ENCODE measurements around the gene GLI2. TPM values are rescaled to one million over a fixed set of nuclear protein-coding genes. Genes with fewer than 3 reads are reported as not detected.
A peak's percentile ranks its signal among the peaks of the same experiment; 100 is the strongest.

The GLI2 gene
- total RNA-seq, 1 donor from 2014 or later = 11.4 TPM

DNA sequence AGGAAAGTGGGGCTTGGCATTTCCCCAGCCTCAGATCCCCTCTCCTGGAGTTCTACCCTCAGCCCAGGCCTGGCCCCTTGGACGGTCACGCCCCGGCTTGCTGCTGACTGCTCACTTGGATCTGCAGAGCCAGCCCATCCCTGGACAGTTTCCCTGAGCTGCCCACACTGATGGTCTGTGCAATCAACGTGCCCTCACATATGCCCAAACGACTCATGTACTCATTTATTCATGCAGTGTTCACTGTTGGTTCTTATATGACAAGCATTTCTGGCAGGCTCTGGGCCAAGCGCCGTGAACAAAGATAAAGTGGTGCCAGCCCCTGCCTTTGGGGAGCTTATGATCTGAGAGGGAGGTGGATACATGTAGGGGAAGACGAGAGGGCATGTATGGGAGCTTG lies 20.3 kb upstream of the GLI2 start:
- DNase-seq = no peak

DNA sequence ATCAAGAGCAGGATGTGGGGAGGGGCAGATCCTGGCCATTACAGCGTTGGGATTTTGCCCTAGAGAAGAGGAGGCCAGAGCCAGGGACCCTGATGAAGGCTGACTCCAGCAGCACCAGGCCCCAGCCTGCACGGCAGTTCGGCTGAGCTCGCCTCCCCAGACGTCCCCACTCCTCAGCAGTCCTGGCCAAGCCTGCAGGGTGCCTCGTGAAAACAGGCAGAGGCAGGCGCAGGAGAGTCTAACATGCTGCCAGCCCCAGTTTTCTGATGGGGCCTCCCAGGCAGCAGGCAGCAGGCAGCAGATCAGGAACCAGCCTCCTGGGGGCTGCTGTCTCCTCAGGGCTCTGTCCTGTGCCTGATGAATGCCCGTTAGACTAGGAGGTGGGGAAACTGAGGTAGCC lies 19.7 kb upstream of the GLI2 start:
- DNase-seq = peak; percentile 43

DNA sequence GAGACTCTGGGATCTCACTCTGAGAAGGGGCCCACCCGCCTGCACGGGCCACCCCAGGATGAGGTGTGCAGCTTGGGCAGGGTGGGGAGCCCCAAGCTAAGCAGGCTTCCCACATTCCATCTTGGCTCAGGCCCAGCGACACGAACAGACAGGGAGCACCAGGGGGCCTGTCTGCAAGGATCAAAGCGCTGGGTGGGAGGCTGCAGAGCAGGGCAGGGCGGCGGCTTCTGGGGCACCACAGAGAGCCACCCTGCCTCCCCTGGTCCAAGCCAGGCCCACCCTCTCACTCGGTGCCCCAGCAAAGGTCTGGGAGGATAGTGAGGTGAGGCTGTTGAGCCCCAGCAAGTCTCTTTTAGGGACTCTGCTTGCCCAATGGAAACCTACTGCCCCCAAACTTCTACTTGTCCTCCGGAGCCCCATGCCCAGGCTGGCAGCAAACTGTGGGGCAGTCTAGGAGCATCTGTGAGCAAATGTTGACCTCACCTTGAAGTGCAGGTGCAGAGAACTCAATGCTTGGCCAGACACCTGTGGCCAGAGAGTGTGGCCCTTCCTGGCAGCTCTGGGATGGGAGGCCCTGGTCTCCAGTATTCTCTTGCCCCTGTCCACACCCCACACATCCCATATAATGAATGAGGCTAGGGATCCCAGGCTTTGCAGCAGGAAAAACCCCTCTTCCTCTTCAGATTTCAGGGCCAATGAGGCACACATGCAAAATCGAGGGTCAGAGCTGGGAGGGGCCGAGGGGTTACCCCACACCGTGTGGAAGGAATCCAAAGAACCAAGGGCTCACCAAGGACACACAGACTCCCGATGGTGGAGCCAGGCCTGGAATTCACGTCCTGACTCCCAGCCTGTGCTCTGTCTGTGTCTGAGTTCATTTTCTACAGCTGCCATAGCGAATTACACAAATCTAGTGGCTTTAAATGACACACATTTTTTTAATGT lies 18.8 kb upstream of the GLI2 start:
- no peak for DNase-seq

DNA sequence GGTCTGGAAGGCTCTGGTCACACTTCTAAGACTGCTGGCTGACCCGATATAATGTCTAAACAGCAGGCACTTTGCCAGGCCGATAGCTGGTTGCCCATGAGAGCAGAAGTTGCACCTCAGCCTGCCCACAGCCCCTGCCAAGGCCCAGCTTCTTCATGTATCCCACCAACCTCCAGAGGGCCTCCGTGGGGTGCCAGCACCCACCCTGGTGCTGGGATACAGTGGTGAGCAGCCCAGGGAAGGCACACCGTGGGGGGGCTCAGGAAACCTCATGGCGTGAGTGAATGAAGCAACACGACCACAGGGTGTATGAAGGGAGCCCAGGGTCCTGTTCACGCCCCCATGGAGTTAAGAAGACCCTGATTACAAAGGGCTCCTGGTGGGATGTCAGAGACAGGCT lies 16.2 kb upstream of the GLI2 start:
- DNase-seq = no peak

DNA sequence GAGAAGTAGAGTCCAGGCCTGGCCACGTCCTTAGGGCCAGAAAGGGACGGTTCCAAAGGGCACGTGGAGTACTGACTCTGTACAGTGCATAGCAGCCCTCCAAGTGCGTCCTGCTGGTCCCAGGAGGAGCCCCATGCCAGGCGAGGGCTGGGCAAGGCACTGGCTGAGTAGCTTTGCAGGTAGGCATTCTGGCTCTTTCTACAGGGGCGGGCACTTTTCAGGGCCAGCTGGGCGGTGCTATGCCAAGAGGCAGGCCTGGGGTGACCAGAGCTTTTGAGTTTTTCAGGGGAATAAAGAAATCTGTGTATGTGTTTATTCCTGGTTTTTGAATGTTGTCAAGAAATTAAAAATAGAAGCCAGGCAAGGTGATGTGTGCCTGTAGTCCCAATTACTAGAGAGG lies 15.4 kb upstream of the GLI2 start:
- DNase-seq = no peak

DNA sequence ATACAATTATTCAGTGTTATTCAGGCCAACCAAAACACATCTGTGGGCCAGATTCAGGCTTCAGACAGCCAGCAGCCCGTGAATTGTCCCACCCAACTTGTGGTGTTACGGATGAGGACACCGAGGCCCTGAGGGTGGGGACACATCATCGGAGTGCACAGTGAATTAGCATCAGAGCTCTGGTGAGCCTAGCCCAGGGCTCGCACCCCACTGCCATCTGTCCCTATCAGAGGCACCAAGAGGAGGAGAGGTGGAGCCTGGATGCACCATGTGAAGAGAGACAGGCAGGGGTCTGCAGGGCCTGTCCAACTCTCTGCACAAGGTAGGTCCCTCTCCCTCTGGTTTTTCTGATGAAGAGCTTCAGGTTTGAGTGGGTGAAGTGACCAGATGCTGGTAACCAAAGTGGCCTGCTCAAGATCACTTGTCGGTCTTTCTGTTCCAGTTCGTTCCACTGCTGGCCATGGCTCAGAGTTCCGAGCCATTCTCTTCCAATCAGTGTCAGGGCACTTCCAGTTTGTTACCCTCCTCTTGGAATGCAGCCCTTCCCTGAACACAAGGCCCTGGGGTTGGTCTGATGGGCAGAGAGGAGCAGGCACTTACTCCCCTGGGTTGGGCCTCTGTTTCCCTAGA lies 14.8 kb upstream of the GLI2 start:
- DNase-seq = peak; percentile 56

DNA sequence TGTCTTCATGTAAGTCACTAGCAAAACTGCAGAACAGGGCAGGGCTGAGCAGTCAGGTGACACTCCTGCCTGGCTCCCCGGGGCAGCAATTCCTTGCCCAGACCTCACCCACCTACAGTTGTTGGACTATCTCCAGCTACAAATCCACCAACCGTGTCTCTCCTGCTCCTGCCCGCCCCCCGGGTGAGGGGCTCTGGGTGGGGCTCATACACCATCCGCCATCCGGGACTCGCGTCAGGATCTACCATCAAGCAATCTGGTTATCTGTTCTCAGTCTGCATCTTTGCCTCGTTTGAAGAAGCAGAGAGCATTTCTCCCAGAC lies 13.5 kb upstream of the GLI2 start:
- DNase-seq = no peak

DNA sequence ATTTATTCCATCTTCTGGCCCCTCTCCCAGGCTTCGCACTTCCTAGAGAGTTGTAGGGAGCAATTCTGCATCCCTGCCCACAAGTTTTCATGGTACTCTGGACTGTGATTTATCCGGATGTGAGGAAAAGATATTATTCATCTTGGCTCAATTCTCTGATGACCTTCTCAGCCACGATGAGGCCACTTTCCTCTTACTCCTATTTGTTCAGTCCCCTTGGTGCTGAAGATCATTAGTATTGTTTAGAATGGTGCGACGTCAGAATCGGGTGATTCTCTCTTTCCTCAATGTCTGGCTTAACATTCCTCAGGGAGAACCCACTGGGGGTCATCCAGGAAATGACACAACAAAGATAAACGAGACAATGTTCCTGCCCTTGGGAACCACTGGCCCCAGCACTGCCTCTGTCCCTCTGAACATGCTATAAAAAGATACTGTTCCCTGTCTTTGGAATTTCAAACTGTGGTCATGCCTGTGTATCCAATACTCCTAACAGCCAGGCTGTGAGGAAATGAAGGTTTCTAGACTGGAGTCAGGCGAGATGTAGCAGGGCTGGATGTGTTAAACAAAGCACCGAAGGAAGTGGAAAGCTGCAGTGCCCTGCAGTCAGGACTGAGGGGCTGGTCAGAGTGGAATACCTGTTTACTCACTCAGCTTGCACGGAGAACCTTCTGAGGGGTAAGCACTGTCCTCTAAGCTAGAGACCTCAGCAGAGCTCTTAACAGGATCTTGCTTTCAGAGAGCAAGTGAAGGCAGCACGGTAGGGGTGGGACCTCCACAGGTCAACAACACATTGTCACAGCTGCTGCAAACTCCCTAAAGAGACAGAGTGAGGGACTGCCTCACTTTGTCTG lies 12.9 kb upstream of the GLI2 start:
- DNase-seq = peak; percentile 6

DNA sequence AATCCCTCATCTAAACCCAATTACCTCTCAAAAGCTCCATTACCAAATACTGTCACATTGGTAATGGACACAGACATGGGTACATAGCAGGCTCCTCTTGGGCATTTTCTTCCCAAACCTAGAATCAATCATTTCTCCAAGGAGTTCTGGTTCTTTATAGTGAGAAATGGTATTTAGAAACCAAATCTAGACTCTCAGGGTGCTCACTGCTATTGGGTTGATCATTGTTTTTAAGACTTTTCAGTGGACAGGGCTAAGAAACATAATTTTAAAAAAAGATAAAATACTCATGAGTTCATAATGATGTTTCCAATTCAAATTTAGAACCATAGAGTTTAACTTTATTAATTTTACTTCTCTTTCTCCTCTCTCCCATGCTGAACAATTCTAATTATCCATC lies 9.4 kb upstream of the GLI2 start:
- no peak for DNase-seq

DNA sequence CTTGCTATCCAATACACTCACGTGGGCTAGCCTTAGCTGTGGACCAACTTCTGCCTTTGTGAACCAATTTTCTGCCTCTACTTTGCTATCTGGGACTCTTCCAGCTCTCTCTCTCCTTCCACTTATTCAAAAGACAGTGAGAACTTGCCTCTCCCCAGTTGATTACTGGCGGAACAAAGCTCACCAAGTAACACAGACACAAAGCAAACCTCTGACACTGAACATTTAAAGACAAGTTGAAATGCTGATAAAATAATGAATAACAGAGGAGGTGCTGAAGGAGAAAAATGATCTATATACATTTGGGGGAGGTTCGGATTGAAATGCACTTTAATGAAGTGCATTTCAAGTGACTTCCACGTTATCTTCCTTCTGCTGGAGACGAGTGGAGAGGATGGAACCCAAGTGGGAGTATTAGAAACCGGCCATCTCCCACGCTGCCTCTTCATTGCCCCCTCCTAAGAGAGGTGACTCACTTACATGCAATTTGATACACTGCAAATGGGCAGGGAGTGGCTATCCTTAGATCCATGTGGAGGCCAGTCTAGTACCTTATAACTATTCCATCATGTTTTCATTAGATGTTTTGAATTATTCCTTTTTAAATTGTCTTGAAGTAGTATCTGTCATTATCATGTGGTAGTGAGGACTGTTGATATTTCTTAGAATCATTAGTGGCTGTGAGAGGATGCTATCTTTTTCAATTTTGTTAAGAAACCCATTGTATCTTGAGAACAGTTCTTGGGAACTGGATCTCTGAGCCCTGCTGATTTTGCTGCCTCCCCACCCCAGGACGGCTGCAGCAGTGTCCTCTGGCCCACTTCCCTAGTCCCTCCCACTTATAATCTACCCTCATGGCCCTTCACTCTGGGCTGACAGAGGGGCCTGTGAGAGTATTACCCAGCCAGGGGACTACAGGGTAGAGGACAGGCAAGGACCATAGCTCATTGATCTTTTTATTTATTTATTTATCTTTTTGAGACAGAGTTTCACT lies 6.0 kb upstream of the GLI2 start:
- DNase-seq = no peak

DNA sequence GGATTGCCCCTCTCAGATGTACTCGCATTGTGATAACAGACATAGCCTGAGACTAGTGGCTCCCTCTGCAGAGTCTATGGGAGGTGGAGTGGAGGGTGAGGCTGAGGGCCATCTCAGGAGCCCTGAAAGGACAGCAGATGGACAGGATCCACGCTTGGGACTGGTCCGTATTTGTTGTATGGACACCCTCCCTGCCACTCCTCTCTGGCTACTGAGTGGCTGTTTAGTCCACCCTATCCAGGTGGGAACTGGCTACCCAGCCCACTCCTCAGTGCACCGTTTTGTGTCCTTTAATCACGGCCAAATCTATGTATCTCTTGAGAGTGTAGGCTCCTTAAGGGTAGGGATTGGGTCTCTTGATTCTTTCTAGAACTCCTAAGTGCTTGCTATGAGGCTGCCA lies 4.5 kb upstream of the GLI2 start:
- no peak for DNase-seq

DNA sequence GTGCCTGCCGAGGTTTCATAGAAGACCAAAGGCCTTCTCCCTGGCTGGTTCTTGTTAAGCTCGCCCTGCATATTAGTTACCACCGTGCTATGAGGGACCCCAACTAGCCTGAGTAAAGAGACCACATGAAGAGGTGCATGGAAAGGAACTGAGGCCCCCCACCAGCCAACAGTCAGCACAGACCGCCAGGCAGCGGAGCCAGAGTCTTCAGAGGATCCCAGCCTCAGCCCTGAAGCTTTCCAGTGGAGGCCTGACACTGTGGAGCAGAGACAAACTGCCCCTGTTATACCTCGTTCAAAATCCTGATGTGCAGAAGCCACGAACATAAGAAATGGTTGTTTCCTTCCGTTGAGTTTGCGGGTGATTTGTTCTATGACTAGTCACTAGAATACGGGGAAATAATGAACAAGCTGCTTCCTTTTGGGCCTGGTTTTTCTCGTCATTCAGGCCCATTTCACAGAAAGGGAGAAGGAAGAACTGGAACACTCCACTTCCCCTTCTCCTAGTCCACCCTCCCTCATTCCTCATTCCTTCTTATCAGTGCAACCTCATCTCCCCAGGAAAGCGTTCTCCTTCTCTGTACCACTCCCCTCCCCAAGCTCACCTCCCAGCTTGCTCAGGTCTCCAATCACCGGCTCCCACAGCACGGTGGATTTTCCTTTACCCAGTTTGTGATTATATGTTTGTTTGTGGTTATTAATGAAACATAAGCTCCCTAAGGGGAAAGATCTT lies 3.0 kb upstream of the GLI2 start:
- DNase-seq = no peak

DNA sequence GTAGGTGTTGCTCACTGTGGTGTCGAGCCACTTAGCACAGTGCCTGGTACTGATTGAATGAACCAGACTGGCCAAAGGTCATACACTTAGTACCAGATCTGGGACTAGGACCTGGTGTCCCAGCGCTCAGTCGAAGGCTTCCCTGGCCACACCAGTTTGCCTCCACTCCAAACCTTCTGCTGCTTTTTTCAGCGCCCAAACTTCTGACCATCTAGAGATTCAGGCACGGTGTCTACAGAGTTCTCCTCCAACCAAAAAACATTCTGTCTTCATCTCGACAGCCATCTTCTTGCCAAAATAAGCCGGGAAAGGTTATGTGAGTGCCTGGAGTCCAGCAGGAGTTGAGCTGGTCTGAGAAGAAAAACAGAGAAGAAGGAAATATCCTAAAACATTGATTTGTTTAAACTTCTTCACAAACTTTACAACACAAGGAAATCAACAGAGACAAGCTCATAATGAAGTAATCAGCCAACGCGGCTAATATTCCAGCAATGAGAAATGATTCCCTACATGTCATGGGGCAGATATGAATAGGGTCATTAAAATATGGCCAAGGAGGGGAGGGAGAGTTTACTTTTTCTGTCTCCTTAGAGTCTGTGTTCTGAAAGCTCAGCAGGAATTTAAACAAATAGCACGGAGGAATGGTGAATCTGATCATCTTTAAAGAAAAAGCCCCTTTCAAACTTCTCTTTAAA lies 2.3 kb upstream of the GLI2 start:
- DNase-seq = no peak

DNA sequence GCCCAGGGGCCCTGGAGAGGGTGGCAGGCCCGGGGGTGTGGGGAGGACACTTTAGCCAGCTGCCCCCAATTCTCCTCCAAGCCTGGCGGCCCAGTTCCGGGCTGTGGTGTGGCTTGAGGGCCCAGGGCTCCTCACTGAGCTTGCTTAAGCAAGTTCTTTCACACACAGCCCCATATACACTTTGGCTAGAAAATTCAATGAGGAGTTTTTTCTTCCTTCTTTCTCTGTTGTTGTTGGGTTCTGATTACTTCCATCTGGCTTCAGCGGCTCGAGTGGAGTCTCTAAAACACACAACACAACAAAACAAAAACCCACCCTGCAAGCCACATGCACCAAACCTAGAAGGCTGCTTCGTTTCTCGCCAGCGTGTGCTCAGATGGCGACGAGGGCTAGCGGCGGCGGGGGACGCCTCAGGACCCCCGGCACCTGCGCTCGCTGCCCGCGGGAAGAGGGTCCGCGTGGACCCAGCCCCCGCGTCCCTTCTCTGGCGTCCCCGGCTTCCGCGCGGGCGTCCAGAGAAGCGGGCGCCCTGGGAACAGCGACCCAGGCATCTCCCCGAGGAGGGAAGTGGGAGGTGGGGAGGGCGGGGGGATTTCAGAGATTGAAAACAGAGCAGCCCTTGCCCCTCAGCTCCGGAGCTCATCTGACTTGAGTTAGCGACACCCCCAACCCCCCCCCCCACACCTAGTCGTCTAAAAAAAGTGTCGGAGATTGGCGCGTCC lies 577 bp upstream of the GLI2 start:
- peak; percentile 90 for DNase-seq

DNA sequence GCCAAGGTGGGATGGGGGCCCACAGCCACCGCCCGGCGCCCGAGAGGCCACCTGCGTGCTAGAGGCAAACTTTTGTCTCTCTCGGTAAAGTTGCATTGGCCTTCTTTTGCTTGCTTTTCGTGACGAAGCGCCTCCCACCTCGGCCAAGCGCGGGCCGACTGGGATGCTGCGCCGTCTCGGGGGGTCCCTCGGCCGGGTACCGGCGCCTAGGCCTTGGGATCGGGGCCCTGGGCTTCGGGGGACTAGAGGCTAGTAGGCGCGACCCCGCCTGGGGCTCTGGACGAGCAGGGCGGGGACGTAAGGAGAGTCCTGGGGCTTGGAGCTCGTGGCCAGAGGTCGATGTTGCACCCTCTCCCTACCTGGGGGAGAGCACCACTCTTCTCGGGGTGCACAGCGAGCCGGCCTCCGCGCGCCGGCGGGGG lies 545 bp downstream of the GLI2 start:
- no peak for DNase-seq

DNA sequence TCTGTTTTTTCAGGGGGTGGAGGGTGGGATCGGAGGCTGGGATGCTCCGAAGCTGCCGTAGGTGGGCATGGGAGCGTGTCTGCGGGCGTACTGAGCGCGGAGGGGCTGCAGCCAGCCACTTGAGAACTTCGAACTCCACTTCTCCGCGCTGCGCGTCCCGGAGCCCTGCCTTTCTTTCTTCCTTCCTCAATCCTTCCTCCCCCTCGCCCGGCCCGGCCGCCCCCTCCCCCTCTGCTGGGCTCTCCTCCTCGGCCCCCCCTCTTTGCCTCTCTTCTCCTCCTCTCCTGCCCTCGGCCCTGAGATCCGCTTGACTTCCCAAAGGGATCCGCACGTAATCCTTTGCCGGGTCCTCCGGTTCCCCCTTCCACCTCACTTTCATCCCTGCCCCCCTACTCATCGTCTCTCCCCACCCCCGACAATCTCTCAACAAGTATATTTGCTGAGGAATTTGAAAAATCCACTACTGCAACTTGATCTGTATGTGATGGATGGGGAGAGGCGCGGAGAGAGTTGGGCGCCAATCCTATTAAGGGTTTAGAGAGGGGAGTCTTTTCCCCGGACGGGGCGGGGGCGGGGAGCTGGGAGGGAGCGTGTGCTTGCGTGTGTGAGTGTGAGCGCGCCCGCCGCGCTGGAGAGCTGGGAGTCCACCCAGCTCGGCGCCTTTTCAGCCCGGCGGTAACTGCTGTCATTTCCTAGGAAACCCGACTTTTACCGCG lies 1.1 kb downstream of the GLI2 start:
- peak; percentile 89 for DNase-seq

DNA sequence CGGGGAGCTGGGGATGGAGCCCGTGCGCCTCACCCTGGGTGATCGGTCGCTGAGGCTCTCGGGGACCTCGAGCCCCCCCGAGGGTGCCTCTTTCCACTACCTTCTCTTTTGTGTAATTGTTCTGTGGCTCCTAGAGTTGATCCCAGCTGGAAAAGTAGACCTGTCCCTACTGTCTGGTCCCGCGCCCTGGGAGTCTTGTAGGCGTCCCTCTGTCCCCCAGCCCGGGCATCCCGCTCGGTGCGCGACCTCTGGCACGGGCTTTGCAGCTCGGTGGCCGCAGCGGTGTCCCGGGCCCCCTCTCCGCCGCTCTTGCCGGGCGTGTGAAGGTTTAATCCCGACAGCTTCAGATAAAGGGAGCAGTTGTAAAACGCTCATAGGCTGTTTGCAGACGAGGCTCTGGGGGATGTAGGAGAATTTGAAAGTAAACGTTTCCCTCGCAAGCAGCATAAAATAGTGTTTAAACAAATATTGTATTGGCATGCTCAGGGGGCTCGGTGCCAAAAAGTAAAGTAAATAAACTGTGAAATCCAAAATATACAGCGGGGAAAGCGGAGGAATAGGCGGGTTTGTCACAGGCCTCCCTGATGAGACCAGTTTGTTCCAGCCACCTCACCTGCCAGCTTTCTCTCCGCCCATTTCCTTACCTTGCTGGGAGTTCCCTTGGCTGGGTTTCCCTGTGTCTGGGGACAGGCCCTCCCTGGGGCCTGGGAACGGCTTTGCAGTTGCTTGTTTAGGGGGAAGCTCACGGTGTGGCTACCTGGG lies 1.9 kb downstream of the GLI2 start:
- DNase-seq = peak; percentile 62

DNA sequence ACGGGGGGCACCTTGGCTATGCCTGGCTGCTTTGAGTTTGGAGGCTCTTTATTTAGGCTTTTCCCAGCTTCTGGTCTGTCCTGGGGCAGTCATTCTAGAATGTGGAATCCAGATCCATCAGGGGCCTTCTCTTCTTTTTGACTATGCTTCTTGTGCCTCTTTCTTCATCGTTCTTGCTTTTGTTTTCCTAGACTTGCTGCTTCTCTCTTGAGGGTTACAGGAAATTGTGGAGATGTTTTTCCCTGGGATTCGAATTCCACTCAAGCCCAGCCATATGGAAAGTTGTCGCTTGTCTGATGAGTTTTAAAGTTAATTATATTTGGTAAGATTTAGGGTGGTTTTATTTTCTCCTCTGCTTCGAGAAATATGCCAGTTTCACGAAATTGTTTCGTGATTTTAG lies 2.4 kb downstream of the GLI2 start:
- DNase-seq = no peak
